HG03103 (cell line): ENCODE data around the gene ACTR1B.
"Not testable (repeated sequence)": the region's sequence is repeated elsewhere in the genome, so short reads cannot be mapped to it uniquely, and the experiment has no call there.

Source experiments
- ATAC-seq: cut with Tn5 transposase; IDR thresholded peaks from one replicate; pipeline ENCODE4 v1.9.1; 2021; ENCODE audit warnings: low read depth; ENCODE audit not compliant: unreplicated experiment

The ACTR1B gene

DNA sequence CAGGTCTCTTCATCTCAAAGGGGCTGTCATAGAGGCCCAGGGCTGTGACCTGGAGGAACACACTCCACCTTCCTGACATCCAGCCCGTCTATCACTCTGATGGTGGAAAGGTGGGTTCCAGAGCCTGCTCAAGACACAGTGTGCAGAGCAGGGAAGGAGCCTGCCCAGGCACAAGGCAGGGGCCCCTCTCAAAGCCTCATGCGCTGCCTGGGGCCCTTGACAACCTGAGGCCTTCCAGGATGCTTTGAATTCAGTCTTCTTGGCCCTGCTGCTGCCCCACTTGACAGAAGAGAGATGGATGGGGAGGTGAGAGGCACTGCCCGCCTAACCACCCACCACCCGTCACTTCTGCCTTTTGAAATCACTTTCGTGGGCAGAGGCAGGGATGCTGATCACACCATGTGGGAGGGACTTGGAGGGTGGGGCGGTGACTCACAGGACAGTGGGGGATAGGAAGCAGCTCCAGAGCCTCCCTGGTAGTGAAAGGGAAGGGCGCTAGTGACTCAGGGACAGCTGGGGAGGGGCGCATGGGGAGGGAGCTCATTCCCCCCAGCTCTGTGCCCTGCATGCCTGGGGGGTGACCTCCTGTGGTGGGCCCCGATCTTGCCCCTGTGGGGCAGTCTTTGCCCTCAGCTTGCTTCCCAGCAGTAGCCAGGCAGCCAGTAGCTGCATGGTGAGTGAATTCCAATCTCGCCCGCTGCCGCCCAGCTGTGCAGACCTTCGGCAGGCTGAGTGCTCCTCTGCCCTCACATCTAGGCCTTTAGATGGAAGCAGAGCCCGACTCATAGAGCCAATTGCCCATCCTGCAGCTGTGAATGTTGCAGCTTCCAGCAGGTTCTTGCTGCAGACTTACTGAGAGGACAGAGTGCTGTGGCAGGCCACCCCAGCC lies 44.7 kb downstream of the ACTR1B start:
- not testable (repeated sequence) for ATAC-seq

GRCh38 chr2:97617911-97618310 lies 45.9 kb downstream of the ACTR1B start:
- no peak for ATAC-seq

DNA sequence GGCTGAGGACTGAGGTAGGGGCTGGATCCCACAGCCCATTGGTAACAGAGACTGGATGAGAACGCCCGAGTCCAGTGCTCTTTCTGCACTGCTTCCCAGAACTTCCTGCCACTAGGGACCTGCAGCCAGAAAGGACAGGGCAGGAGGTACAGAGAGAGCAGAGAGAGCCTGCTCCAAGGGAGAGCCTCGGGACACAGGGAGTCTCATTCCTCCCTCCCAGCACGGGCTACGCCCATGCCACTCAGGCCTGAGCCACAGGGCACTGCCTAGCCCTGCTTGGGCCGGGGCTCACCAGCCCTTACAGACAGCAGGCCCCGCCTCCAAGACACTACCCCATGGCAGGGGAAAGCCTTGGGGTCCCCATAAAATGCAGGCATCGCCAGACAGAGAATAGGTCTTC lies 48.1 kb downstream of the ACTR1B start:
- not testable (repeated sequence) for ATAC-seq

GRCh38 chr2:97611895-97612294 lies 51.9 kb downstream of the ACTR1B start:
- not testable (repeated sequence) for ATAC-seq

- not testable (repeated sequence) for ATAC-seq
Observed at GRCh38 chr2:97608745-97609144, 55.1 kb downstream of the ACTR1B start.
